HG03064 (cell line): Measurements from ENCODE around the gene JPH3.

ENCODE experiments used
- ATAC-seq: cut with Tn5 transposase; IDR thresholded peaks from one replicate; pipeline ENCODE4 v1.9.1; 2021; ENCODE audit warnings: low read depth; ENCODE audit not compliant: unreplicated experiment

Gene JPH3

GRCh38 chr16:87692176-87692575 lies 89.9 kb downstream of the JPH3 start:
- ATAC-seq = no peak

GRCh38 chr16:87692756-87693155 lies 90.4 kb downstream of the JPH3 start:
- ATAC-seq = no peak

GRCh38 chr16:87693827-87694226 lies 91.5 kb downstream of the JPH3 start:
- no peak for ATAC-seq

GRCh38 chr16:87694441-87695125 lies 92.3 kb downstream of the JPH3 start:
- ATAC-seq = no peak

GRCh38 chr16:87695534-87695933 lies 93.2 kb downstream of the JPH3 start:
- ATAC-seq = no peak

- no peak for ATAC-seq
Observed at GRCh38 chr16:87696726-87697125, 94.4 kb downstream of the JPH3 start.

- no peak for ATAC-seq
Observed at GRCh38 chr16:87697256-87697655, 94.9 kb downstream of the JPH3 start.

GRCh38 chr16:87697792-87698191 lies 95.5 kb downstream of the JPH3 start:
- no peak for ATAC-seq

GRCh38 chr16:87698241-87698640 lies 95.9 kb downstream of the JPH3 start:
- ATAC-seq = peak; percentile 43

- no peak for ATAC-seq
Observed at GRCh38 chr16:87698676-87699199, 96.4 kb downstream of the JPH3 start.

GRCh38 chr16:87700406-87701077 lies 98.2 kb downstream of the JPH3 start:
- ATAC-seq = no peak

GRCh38 chr16:87701078-87701460 lies 98.8 kb downstream of the JPH3 start:
- ATAC-seq = no peak

GRCh38 chr16:87701505-87701921 lies 99.2 kb downstream of the JPH3 start:
- no peak for ATAC-seq

- ATAC-seq = peak; percentile 55
Observed at GRCh38 chr16:87702325-87702811, 100.1 kb downstream of the JPH3 start.

GRCh38 chr16:87703071-87703470 lies 100.8 kb downstream of the JPH3 start:
- ATAC-seq = no peak

GRCh38 chr16:87703835-87704375 lies 101.6 kb downstream of the JPH3 start:
- no peak for ATAC-seq

- ATAC-seq = no peak
Observed at GRCh38 chr16:87704754-87705353, 102.5 kb downstream of the JPH3 start.

- no peak for ATAC-seq
Observed at GRCh38 chr16:87705771-87706277, 103.5 kb downstream of the JPH3 start.

GRCh38 chr16:87706278-87707000 lies 104.1 kb downstream of the JPH3 start:
- ATAC-seq = no peak

GRCh38 chr16:87707097-87707496 lies 104.8 kb downstream of the JPH3 start:
- no peak for ATAC-seq
